ENCODE data around the gene TEX22. TPM values are rescaled to one million over a fixed set of nuclear protein-coding genes. Genes with fewer than 3 reads are reported as not detected.

Gene TEX22
- total RNA-seq, 2 donors from 2014 or later: 0.49 to 1.3 TPM

GRCh38 chr14:105460116-105460515 lies 61.8 kb downstream of the TEX22 start:
- no peak for ATAC-seq
- intact Hi-C loops (cut with DNase I, micrococcal nuclease): loop anchor here in 1 of 2 donors (10.0 kb wide), 1 partner anchor 45 kb away; the partner anchor contains the start of gene MTA1
- no peak for DNase-seq

DNA sequence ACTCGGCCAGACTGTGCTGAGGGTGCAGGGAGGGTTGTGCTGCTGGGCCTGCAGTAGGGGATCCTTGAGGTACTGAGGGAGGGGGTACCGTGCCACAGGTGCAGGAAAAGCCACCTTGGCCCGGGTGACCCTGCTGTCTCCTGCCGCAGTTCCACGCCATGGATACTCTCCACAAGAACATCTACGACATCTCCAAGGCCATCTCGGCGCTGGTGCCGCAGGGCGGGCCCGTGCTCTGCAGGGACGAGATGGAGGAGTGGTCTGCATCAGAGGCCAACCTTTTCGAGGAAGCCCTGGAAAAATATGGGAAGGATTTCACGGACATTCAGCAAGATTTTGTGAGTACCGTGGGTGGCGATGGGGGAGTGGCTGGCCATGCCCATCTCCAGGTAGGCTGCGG lies 62.3 kb downstream of the TEX22 start:
- no peak for ATAC-seq

DNA sequence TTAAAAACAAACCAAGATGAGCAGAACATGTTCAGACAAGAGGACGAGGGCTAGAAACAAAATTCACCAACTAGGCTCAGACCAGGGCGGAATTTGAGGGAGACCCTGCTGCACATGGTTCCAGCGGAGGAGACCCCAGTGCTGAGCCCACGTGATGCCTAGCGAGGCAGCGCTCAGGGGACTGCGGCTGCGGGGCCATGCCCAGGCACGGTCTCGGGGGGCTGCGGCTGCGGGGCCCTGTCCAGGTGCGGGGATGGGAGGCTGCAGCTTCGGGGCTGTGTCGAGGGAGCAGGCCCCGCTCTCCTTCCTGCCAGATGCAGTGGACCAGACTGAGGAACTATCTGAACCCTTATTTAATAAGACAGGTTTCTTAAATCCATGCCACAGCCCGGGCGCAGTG lies 63.6 kb downstream of the TEX22 start:
- intact Hi-C loops (cut with DNase I, micrococcal nuclease): loop anchor here in 1 of 2 donors (10.0 kb wide), 1 partner anchor 47 kb away; the partner anchor contains the start of gene MTA1
- DNase-seq (no peak), ATAC-seq (no peak)

More for the DNA sequence above, 62.3 kb downstream of the TEX22 start:
- no peak for DNase-seq
- intact Hi-C loops (cut with DNase I, micrococcal nuclease): loop anchor here in 1 of 2 donors (10.0 kb wide), 1 partner anchor 46 kb away; the partner anchor contains the start of gene MTA1

Other genes starting within 250 kb of the TEX22 start
- gene JAG2, start 229.8 kb upstream of the TEX22 start, total RNA-seq: 10 to 100 TPM in 1 of 2 donors, 1 to 10 TPM in 1; 7.6 to 11.9 TPM
- 10 to 100 TPM; 45.6 to 56.8 TPM for gene NUDT14, start 217.2 kb upstream of the TEX22 start, total RNA-seq
- 10 to 100 TPM; 52.5 to 53.6 TPM for gene BTBD6, start 150.0 kb upstream of the TEX22 start, total RNA-seq
- gene BRF1, start 97.5 kb upstream of the TEX22 start, total RNA-seq: 10 to 100 TPM; 29.9 to 35.1 TPM
- gene PACS2, start 83.8 kb upstream of the TEX22 start, total RNA-seq: 10 to 100 TPM; 54.8 to 67.5 TPM
- gene MTA1, start 21.3 kb downstream of the TEX22 start, total RNA-seq: 10 to 100 TPM; 59.2 to 77.4 TPM
- gene CRIP2, start 76.3 kb downstream of the TEX22 start, total RNA-seq: 10 to 100 TPM; 13.0 to 19.2 TPM
- gene CRIP1, start 88.3 kb downstream of the TEX22 start, total RNA-seq: 100 to 1,000 TPM in 1 of 2 donors, 10 to 100 TPM in 1; 86.8 to 222 TPM
- 10 to 100 TPM; 15.7 to 25.8 TPM for gene TEDC1, start 92.7 kb downstream of the TEX22 start, total RNA-seq
- gene TMEM121, start 128.0 kb downstream of the TEX22 start, total RNA-seq: under 1 TPM; 0.37 to 0.95 TPM

Data from left colon (tissue), 2 donors.